GM18526 (cell line): ENCODE measurements around the gene PMPCA.

Experiments used
- POLR2A ChIP-seq: IDR thresholded peaks from 3 replicates; pipeline ENCODE4 v1.6.1; 2011; ENCODE audit not compliant: insufficient read length; ENCODE audit errors: extremely low read depth

The PMPCA gene

DNA sequence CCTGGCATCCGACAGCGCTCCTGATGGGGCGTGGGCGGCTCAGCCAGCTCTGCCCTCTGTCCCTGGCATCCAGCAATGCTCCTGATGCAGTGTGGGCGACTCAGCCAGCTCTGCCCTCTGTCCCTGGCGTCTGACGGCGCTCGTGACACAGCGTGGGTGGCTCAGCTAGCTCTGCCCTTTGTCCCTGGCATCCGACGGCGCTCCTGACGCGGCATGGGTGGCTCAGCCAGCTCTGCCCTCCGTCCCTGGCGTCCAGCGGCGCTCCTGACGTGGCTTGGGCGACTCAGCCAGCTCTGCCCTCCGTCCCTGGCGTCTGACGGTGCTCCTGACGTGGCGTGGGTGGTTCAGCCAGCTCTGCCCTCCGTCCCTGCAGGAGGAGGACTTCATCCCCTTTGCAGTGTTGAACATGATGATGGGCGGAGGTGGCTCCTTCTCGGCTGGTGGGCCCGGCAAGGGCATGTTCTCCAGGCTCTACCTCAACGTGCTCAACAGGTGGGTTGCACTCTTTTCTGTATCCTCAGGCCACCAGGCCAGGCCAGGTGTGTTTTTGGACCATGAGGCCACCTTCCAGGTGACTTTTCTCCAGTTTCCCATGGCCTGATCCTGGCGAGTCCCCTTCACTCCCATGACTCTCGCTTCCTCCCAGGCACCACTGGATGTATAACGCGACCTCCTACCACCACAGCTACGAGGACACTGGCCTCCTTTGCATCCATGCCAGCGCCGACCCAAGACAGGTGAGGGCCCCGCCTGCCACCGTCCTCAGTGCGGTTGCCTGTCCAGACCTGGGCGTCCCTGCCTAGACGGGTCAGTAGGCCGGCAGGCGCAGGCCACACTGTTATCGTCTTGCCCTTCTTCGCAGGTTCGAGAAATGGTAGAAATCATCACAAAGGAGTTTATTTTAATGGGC lies 8.0 kb downstream of the PMPCA start:
- no peak for TF ChIP-seq POLR2A

- no peak for TF ChIP-seq POLR2A
Measured at GRCh38 chr9:136419092-136419420, 8.6 kb downstream of the PMPCA start.

DNA sequence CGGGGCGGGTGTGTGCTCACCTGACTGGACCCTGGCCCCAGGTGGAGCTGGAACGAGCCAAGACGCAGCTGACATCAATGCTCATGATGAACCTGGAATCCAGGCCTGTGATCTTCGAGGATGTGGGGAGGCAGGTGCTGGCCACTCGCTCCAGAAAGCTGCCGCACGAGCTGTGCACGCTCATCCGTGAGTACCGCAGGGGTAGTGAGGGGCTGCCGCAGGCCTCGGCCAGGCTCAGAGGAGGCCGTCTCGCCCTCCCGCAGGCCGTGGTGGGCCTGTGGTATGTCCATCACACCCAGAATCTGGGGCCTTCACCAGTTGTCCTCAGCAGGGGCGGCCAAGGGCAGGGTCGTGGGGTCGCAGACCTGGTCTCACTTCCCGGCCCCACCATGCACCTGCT lies 11.3 kb downstream of the PMPCA start:
- TF ChIP-seq POLR2A, result no peak

GRCh38 chr9:136422876-136423275 lies 12.4 kb downstream of the PMPCA start:
- no peak for TF ChIP-seq POLR2A

GRCh38 chr9:136423432-136424146 lies 13.1 kb downstream of the PMPCA start:
- no peak for TF ChIP-seq POLR2A

GRCh38 chr9:136424750-136425362 lies 14.4 kb downstream of the PMPCA start:
- TF ChIP-seq POLR2A, result no peak

DNA sequence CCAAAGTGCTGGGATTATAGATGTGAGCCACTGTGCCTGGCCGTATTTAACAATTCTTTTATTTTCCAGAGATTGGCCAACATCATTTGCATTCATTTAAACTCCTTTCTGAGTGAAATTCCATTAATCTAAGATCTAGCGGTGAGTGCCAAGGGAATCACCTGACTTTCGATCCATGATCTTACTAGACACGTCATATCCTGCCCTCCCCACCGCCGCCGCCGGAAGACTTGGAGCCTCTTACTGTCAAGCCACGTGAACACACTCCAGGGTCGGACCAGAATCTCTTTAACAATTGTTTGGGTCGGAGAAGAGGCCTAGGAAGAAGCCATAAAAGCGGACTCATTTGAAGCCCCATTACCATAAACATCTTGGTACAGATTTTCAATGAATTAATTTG lies 16.3 kb downstream of the PMPCA start:
- TF ChIP-seq POLR2A, result no peak

GRCh38 chr9:136429075-136429628 lies 18.7 kb downstream of the PMPCA start:
- no peak for TF ChIP-seq POLR2A

- TF ChIP-seq POLR2A, result no peak
Measured at GRCh38 chr9:136429683-136430491, 19.4 kb downstream of the PMPCA start.

DNA sequence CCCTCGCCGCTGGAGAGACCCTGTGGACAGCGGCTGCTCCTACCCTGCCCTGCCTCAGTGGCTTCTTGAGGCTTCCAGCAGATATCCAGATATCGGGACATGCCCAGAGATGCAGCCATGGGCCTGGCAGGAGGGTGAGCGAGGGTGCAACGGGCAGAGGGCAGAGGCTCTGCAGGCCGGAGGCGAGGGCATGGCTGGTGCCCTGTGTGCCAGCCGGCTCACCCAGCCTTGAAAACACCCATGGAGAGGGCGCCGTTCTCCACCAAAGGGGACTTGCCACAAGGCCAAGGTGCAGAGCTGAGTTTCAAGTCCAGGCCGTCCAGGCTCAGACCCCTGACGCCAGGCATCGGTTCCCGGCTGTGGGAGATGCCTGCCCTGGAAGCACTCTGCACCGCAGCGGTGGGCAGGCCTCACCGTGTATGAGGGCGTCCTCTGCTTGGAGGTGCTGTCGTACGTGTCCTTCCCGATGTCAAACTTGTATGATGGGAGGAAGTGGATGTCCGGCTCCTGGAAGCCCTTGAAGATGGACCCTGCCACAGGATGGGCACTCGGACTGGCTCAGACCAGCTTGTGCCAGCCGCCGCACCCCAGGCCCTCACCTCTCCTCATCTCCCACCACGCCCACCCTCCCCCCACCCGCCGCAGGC lies 20.3 kb downstream of the PMPCA start:
- no peak for TF ChIP-seq POLR2A

- TF ChIP-seq POLR2A, result no peak
Measured at GRCh38 chr9:136431782-136432350, 21.4 kb downstream of the PMPCA start.

GRCh38 chr9:136432591-136432990 lies 22.1 kb downstream of the PMPCA start:
- no peak for TF ChIP-seq POLR2A

DNA sequence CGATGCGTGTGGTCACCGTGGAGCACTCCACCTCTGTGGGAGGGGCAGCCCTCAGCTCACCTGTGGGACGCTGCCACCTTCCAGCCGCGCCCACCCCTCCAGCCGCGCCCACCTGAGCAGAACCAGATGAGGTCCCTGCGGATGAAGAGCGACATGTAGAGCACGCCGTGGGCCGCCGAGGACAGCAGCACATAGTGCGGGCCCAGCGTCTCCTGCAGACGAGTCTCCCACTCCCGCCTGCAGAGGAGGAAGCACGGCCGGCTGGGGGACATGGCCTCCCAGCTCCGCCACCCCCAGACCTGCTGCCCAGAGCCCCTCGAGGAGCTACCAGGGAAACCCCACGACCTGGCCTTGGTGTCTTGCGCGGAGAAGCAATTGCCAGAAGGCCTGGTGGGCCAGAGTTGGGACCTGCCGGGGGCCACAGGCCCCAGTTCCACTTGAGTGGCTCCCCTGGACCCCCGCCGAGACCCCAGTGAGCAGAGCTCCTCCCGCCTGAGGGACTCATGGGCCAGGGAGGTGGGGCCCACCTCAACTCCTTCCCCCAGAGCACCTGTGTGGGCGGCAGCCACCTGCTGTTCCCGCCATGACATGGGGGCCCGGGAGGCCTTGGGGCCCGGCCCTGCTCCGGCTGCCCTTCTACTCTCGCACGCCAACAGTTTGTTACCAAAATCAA lies 22.7 kb downstream of the PMPCA start:
- no peak for TF ChIP-seq POLR2A

GRCh38 chr9:136433849-136434579 lies 23.6 kb downstream of the PMPCA start:
- no peak for TF ChIP-seq POLR2A
